ENCODE measurements around the gene BCCIP.

Gene BCCIP

DNA sequence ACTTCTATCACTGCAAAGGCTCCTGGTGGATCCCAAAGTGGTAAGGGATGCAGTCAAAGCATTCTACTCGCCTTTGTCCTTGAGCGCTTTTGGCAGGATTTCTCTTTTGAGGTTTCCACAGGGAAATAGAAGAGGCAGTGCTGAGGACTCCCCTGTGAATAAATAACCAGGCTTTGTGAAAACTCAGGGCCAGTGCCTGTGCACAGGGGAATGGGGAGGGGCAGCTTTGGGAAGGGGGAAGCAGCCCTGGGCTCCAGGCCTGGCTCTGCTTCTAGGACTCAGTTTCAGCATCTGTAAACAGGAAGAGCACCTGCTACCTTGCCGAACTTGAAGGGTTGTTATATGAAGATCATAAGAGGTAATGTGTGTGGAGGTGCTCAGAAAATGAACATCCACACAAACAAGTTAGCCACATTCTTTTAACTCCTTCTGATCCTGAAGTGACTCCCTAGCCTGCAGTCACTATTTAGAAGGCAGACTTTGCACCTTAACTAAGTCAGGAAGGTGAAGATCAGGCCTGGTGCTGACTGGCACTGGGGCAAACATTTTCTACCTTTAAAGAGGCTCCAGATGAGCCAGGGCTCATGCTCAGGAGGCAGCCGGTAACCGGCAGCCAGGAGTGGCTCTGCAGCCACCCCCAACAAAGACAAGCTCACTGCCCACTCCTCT lies 25.2 kb upstream of the BCCIP start:
- no peak for DNase-seq (ENCODE audit: low spot score)

DNA sequence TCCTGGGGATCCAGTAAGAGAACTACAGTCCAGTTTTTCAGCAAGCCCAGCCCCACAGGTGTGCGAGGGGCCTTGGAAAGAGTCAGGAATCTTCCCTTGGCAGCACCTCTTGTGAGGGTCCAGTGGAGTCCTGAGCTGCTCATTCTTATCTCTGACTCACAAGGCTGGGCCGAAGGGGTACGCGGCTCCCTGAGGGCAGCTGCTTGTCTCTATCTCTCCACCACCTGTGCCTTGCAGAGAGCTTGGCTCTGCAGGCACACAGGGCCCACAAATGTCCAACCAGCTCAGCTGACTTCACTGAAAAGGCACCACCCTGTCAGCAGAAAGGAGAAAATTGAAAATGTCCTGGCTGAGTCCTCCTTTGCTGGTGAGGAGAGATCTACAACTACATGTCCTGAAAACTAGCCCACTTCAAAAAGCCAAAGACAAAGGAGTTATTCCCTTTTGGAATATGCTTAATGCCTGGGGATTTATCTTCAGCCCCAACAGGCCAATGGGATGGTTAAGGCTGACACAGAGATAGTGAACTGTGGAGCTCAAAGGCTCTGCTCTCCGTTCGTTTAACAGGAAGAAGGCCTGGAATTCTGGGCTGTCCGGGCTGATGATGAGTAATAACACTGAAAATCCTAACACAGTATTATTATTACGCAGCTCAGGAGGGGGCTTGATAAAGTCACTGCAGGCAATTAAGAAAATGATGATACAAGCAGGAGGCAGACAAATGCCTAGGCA lies 23.7 kb upstream of the BCCIP start:
- DNase-seq (ENCODE audit: low spot score) = no peak

DNA sequence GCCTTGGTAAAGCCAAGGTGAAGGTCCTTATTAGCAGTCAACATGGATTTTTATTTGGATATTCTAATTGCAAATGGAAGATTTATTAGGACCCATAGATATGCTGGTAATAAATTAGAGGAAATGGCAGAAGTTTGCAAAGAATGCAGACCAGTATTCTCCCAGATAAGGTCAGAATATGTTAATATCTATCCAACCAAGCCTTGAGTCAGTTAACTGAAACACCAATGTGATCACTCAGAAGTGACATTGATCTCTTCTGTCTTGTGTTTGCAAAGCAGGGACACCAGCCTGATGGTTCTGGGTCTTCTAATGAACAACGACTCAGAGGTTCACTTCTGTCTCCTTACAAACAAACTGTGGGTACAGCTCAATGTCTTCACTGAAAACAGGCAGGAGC lies 21.8 kb upstream of the BCCIP start:
- no peak for DNase-seq (ENCODE audit: low spot score)

DNA sequence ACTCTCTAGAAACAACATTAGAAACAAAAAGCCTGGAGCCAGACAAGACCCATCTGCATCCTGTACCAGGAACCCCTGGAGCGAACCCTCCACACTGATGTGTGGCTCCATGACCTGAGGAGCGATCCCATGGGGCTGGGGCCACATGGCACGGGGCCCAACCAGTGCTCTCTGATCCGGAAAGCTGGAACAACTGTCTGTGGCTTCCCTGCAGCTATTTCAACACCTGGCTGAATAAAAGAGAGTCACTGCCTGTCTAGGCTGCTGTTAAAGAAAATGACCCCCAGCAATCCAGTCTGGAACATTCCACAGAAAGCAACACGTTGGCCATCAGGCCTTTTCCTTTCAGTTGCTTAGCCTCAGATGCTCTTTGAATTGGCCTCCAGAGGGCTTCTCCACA lies 21.2 kb upstream of the BCCIP start:
- DNase-seq (ENCODE audit: low spot score) = no peak

DNA sequence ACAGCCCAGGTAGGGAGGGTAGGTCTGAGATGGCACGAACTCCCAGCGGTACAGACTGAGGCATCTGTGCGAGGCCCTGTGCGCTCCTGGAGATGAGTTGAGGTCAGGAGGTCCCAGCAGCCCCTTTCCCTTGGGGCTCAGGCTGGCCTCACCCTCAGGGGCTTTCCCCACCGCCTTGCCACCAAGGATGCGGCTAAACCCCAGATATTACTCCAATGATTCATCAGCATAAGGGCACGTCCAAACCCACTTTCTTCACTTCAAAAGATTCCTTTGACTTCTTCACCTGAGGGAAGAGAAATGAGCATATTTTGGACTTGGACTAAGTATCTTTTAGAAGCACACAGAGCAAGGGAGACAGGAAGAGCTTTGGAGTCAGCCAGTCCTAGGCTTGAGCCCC lies 20.6 kb upstream of the BCCIP start:
- DNase-seq (ENCODE audit: low spot score) = no peak

DNA sequence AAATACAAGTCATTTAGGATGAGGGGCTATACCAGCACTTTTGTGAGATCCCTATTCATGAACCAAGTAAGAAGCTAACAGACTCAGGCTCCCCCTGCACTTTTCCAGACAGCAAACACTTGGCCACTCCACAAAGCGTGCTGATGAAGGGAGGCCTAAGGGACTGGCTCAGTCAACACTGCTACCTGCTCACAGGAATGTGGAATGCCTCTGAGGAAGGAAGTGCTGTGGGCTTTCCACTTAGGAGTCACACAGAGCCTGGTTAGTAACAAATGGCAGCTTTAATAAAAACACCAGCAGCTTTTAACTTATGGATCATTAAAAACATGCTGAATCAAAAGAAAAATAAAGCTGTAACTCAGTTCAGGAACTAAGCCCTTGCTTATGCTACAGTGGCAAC lies 15.3 kb upstream of the BCCIP start:
- DNase-seq (ENCODE audit: low spot score) = no peak

DNA sequence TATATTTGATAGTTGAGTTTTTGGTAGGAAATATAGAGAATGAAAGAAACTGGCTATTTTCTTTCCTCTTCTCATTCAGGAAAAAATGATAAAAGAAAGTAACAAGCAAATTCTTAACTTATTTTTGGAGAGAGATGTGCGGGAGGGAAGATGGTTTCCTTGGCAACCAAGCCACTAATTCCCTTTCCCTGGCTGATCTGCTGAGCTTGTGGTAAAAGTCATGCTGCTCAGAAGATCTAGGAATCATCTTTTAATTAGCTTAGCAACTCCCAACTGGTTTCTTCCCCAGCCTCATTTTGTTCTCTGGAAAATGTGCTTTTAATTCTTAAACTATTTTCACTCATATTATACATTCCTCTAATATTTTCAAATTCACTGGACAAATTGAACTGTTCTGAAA lies 12.1 kb upstream of the BCCIP start:
- DNase-seq (ENCODE audit: low spot score) = no peak

DNA sequence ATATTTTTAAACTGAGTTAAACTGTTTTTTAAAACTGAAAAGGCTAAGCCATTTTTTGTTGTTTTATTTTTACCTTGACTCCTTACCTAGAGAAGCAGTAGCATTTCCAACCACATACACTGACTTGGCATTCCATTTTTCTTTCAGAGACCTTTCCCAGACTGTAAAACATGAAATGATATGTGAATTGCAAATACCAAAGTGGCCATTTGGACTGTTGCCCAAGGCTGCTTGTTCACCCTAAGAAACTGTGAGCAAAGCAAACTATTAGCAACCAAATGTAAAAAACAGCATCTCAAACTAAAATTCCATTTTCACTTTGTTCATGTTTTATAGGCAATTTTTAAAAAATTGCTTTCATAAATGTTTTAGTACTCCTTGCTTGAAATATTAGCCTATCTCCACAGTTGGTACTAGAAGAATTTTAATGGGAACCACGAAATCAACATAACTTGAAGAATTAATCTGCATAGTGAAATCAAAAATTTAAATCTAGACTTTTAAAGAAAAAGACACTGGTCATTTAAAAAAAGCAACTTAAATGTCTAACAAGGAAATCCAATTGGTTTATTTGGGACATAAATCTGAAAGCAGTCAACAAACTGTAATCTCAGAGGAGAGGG lies 11.1 kb upstream of the BCCIP start:
- no peak for DNase-seq (ENCODE audit: low spot score)

DNA sequence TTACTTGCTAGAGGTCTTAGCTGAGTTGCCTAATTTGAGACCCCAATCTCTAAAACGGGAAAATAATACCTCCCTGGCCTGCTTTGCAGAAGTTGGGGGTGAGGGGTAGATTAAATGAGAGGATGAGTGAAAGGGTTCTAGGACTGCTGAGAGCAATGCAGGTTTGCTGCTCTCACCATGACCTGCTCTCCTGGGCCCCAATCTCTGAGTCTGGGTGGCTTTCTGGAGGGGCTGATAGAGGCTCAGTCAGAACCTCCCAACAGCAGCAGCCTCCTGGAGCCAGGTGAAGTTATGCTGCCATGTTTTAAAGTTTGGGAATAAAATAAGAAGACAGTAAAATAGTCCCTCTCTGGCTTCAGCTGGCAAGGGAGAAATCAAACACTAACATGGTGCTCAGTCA lies 7.6 kb upstream of the BCCIP start:
- no peak for DNase-seq (ENCODE audit: low spot score)

DNA sequence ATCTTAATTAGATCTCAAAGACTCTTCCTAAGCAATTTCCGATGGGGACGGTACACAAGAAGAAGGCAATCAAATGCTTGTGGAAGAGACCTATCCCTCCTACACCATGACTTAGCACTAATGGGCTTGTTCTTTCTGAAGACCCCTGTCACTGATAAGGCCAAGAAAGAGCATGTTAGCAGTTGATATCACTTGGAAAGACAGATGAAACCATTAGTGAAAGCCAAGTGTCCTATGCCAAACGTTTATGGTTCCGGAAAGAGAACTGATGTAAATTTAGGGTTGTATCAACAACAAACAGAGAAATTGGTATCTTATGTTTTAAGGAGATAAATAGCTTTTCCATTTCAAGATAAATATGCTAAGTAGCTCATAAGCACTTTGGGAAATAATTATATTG lies 6.8 kb upstream of the BCCIP start:
- DNase-seq (ENCODE audit: low spot score) = no peak

DNA sequence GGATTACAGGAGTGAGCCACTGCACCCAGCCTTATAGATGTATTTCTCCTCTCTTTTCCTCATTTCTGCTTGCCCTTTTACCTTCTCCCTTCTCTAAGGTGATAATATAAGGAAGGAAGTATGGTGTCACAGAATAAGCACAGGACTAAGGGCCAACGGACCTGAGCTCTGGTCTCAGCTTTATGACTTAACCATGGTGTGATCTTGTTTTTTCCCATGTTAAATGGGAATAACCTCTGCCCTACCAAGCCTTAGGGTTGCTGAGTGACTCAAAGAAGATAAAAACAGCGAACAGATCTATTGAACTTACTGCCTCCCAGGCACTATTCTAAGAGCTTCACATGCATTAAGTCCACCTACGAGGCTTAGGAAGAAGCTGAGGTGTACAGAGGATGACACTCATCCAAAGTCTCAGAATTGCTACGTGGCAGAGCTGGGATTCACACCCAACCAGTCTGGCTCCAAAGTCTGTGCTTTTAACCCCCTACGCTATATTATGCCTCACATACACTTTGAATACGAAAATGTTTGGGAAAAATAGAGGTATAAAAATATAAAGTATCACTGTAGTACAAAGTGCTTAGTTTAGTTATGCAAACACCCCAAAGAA lies 5.9 kb upstream of the BCCIP start:
- DNase-seq (ENCODE audit: low spot score) = no peak

DNA sequence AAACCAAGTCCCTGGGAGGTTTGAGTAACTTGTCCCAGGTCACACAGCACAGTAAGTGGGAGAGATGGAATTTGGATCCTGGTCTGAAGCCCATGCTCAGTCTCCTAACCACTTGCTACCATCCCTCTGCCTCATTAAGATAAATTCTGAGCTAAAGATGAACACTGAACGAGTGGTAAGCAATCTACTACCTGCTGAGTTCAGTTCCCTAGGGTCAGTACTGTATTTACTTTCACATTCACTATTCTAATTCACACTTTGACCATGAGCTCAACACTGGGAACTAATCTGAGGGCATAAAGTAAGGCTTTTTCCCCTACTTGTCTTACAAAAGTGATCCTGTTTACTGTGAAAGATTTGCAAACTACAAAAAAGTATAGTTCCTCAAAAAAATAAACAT lies 2.6 kb upstream of the BCCIP start:
- DNase-seq (ENCODE audit: low spot score) = no peak

DNA sequence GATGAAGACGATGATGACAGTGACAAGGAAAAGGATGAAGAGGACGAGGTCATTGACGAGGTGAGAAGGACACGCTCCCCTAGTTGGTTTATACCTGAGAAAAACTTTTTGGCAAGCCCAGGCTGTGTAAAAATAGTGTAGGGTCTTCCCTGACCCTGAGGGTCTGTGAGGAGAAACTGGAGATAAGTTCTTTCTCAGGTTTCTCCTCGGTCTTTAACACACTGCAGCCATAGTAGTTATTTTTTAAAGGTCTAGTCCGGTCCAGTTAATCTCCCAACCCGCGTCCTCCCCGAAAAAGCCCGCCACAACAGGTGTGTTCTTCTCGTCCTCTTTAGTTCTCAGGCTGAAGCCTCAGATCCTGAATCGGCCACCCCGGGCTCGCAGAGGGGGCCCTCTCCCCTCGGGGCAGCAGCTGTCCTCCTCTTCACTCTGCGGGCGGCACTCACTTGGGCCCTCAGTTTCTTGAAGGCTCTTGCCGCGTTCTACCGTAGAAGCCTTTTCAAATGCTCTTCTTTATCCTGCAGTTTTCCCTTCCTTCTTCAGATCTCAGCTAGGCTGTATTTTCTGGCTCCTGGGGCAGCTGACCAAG lies 411 bp downstream of the BCCIP start:
- DNase-seq (ENCODE audit: low spot score) = no peak

DNA sequence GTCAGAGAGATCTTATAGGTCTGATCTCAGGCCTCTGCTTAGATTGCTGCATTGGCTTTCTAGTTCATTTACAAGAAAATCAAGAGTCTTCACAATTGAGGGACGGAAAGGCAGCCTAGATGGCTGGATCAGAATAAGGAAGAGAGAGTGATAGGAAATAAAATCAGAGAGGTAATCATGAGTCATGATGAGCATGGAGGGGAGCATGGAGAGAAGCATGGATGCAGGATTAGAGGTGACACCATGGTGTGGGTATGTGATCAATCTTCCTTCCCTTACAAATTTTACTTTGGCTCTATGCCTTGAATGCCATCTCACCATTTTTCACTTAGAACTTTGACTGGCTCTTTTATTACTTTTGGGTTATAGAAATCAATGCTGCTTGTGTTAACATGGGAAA lies 1.4 kb downstream of the BCCIP start:
- no peak for DNase-seq (ENCODE audit: low spot score)

DNA sequence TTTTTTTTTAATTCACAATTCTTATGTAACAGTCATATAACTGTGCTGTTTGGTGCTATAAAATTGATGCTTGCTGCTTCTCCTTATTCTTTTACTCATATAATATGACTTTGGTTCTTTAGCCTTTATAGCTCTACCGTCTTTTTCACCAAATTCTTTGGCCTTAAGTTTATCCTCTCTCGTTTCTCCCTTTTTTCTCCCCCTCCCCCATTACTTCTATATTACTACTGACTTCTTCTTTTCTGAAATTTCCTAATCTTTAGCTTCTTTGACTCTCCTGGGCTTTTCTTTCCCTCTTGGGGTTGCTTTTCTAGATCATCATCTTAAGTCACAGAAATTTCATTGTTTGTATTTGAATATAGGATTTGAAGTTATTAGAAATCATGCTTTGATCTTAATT lies 3.8 kb downstream of the BCCIP start:
- no peak for DNase-seq (ENCODE audit: low spot score)

DNA sequence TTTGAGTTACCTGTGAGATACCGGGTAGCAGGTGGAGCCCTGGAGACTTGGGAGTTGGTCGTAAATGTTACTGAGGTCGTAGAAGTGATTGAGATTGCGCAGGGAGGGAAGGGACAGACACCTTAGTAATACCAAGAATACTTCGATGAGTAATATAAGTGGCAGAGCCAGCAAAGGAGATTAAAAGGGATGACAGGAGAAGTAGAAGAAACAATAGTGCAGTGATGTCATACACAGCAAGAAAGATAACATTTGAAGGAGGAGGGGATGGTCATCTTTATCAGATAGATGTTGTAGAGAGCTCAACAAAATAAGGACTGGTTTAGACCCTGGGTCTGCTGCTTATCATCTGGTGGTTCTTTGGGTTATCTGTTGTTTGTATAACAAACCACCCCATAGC lies 5.0 kb downstream of the BCCIP start:
- no peak for DNase-seq (ENCODE audit: low spot score)

DNA sequence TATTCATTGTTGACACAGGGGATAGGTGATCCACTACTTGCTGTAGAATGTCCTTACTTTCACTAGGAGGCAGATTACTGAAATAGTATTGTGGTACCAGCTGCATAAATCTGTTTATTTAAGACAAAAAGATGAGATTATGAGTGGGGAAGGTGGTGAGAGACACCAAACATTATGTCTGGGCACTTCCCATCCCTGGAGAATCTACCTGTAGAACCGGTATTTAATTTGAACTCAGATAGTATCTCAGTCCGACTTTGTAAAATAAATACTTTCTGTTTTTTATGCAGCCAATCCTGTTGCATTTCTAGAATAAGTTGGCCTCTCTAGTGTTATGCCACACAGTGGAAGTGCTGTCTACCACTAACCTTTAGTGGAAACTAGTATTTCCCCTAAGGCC lies 13.4 kb downstream of the BCCIP start:
- no peak for DNase-seq (ENCODE audit: low spot score)

DNA sequence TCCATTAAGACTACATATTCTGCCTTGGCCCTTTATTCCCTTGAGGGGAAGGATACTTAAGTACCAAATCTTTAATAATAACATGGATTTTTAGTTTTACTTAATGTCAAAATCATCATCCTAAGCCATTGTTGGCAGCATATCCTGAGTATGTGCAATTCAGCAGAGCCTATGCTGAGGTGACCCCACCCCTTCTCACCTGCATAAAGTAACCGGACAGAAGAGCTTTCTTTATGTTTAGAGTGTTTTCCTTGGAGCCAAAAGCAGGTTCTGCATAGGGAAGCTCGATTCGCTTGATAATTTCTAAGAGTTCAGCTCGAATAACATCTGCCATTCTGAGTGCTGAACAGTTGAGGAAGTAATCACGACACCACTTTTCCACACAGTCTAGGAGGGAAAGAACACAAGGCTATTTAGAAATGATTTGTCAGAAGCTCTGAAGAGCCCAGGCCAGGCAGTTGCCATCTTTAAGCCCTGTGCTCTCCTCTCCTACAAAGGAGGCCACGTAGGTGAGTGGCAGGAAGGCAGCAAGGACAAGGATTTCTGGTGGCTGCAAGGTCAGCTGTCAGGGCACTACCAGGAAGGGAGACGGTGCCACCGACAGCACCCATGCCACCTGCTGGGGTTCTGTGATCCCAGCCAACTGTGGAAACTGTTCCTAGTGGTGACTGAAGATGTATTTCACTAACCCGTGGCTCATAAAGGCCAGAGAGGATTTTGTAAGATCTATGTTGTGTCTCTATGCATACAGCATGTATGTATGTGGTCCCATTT lies 15.6 kb downstream of the BCCIP start:
- DNase-seq (ENCODE audit: low spot score) = no peak

DNA sequence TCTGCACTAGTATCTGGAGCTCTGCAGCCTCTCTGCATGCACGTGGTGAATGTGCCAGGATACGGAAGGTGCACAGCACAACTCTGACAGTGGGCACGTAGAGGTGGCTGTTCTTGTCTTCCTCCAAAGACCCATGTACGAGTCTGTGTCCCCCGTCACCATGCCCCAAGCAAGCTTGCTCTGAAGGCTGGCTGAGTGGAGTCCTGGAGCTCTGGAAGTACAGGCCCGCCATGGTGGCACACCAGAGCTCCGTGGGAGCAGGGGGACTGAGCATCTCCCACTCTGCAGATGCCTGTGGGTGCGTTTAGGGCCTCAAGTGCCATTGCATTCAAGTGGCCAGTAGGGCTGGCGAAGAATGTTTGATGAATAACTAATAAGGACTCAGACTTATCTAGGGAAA lies 17.1 kb downstream of the BCCIP start:
- DNase-seq (ENCODE audit: low spot score) = no peak

DNA sequence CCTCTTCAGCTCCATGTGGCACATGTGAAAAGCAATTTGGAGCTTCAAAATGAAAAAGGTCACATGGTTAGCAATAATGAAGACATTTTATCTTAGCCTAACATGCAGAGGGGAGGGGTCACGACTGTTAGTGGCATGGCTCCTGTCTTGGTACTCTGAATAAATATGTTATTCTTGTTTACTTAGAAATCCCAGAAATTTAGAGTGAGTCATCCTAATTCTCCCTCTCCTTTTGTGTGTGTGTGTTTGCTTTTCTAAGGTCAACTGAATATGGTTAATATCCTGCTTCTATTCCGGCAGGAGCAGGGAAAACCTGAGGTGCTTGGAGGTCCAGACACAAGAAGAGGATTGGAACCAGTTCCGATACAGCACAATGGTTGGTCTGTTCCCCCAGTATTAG lies 17.6 kb downstream of the BCCIP start:
- no peak for DNase-seq (ENCODE audit: low spot score)

DNA sequence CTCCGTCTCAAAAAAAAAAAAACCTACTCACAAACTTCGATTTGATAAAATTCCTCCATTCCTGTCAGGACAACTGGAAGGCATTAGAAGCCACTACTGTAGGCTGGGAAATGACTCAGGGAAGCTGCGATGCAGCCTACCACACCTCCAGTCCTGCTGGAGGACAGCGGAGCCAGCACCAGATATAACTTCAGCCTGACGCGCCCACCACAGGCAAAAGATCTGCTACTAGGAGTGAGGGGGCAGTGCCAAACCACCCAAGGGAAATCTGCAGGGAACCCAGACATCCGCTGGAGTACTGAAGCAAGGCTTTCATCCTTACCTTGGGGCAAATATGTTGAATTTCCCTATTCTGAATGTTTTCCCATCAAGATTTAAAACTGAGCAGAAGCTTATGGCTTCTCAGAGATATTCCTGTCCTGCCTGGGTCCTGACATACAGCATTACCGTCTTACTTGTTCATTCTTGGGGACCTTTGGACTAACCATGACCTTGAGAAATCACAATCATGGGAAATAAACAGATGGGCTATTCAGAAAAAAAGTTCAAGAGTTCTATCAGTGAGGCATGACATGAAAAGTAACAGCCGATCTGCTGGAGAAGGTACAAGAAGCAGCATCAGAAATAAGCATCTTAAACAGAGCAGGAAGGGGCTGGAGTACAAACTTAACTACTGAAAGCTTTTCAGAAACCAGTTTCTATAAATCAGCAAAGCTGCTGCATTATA lies 20.4 kb downstream of the BCCIP start:
- no peak for DNase-seq (ENCODE audit: low spot score)

Measured in NAMALWA (cell line).